Thoracic aorta (tissue), 2 donors: ENCODE data around the gene ACCS. TPM values are rescaled to one million over a fixed set of nuclear protein-coding genes. Genes with fewer than 3 reads are reported as not detected.

Source experiments
- ATAC-seq: fragments of 150-250 bp; one replicate; pipeline ENCODE4 v1.8.0; 2017; ENCODE audit warnings: low read depth; ENCODE audit not compliant: insufficient number of reproducible peaks, low FRiP score
- DNase-seq: peaks from one replicate; pipeline ENCODE4 v3.0.0-alpha.2; 2020; ENCODE audit warnings: low spot score
- H3K27ac ChIP-seq, 2 donors: fragments of 200-600 bp; sonication (generic); 1 replicate in 1 of 2; 2 replicates in 1 of 2; pipeline ENCODE4 v1.5.1; 2016; ENCODE audit warnings: mild to moderate bottlenecking in 2 of 2, moderate library complexity in 2 of 2
- H3K27me3 ChIP-seq: fragments of 200-600 bp; sonication (generic); replicated peaks from 2 replicates; pipeline ENCODE4 v1.6.0; 2016; ENCODE audit warnings: mild to moderate bottlenecking; ENCODE audit not compliant: insufficient read depth
- H3K36me3 ChIP-seq: fragments of 200-600 bp; sonication (generic); one replicate; pipeline ENCODE4 v1.5.1; 2016
- H3K4me1 ChIP-seq, 2 donors: fragments of 200-600 bp; sonication (generic); 1 replicate in 1 of 2; 2 replicates in 1 of 2; pipeline versions ENCODE4 v1.5.1 to v1.6.0; 2016; ENCODE audit warnings: low read depth in 2 of 2, mild to moderate bottlenecking in 1 of 2; ENCODE audit not compliant: control insufficient read depth in 1 of 2
- H3K4me3 ChIP-seq: fragments of 200-600 bp; sonication (generic); 2 replicates; pipeline ENCODE4 v1.5.1; 2016; ENCODE audit warnings: mild to moderate bottlenecking
- H3K9me3 ChIP-seq: fragments of 200-600 bp; sonication (generic); 2 replicates; pipeline ENCODE4 v1.5.1; 2016
- CTCF ChIP-seq: fragments of 200-600 bp; sonication (generic); IDR thresholded peaks from one replicate; pipeline ENCODE4 v1.5.1; 2019; ENCODE audit warnings: antibody characterized with exemption
- total RNA-seq, 2 donors: library from RNA; depleted of rRNA; stranded (reverse); fragments of >200 nt; gene quantifications; one replicate each; pipeline versions ENCODE4 v1.1.0 to v1.2.3, GENCODE V29; 2016

The ACCS gene
- total RNA-seq, 2 donors from 2014 or later, result 32.3 to 32.6 TPM

GRCh38 chr11:44051171-44051570 lies 14.9 kb upstream of the ACCS start:
- Histone ChIP-seq H3K27me3 (no peaks in the 10 kb centered on the region), H3K4me3 (no peak overlapping the region), H3K36me3 (no peaks in the 10 kb centered on the region), H3K4me1 (no peaks in the 10 kb centered on the region), H3K27ac (no peak overlapping the region), H3K9me3 (no peaks in the 10 kb centered on the region)
- ATAC-seq (no peak), DNase-seq (no peak)
- no peak for TF ChIP-seq CTCF

GRCh38 chr11:44057340-44057739 lies 8.7 kb upstream of the ACCS start:
- H3K27me3 ChIP-seq, result no peaks in the 10 kb centered on the region
- no peaks in the 10 kb centered on the region for H3K9me3 ChIP-seq
- ATAC-seq, result no peak
- no peak for TF ChIP-seq CTCF
- no peaks in the 10 kb centered on the region for H3K4me1 ChIP-seq
- no peak overlapping the region for H3K27ac ChIP-seq
- H3K36me3 ChIP-seq, result no peaks in the 10 kb centered on the region
- DNase-seq, result no peak
- no peak overlapping the region for H3K4me3 ChIP-seq

GRCh38 chr11:44058275-44058674 lies 7.8 kb upstream of the ACCS start:
- ATAC-seq (no peak), DNase-seq (no peak)
- TF ChIP-seq CTCF, result no peak
- Histone ChIP-seq H3K4me1 (no peaks in the 10 kb centered on the region), H3K4me3 (no peak overlapping the region), H3K36me3 (no peaks in the 10 kb centered on the region), H3K9me3 (no peaks in the 10 kb centered on the region), H3K27ac (no peak overlapping the region), H3K27me3 (no peaks in the 10 kb centered on the region)

- H3K27me3 ChIP-seq, result no peaks in the 10 kb centered on the region
- H3K27ac ChIP-seq, result peak overlapping the region; percentile 95
- H3K36me3 ChIP-seq, result no peaks in the 10 kb centered on the region
- H3K9me3 ChIP-seq, result no peaks in the 10 kb centered on the region
- DNase-seq, result no peak
- H3K4me1 ChIP-seq, result peaks cover 4 to 14% of the 10 kb centered on the region in 2 donors
- TF ChIP-seq CTCF, result no peak
- no peak for ATAC-seq
- peak overlapping the region; percentile 95 for H3K4me3 ChIP-seq
Observed at GRCh38 chr11:44065161-44065661, 859 bp upstream of the ACCS start.

- Histone ChIP-seq H3K27ac (peak overlapping the region; percentile 95), H3K9me3 (no peaks in the 10 kb centered on the region), H3K36me3 (peaks cover 7% of the 10 kb centered on the region), H3K27me3 (no peaks in the 10 kb centered on the region), H3K4me1 (peaks cover 4 to 14% of the 10 kb centered on the region in 2 donors), H3K4me3 (peak overlapping the region; percentile 95)
- no peak for DNase-seq
- TF ChIP-seq CTCF, result no peak
- ATAC-seq, result no peak
Observed at GRCh38 chr11:44066732-44067141, 667 bp downstream of the ACCS start.
